NCI-H1417 treated with DMSO at 0.1 percent for 48 hours (cell line): ENCODE results near the gene HDDC2.
"Not testable (repeated sequence)": the region's sequence is repeated elsewhere in the genome, so short reads cannot be mapped to it uniquely, and the experiment has no call there.

Source experiments
- DNase-seq: peaks from one replicate; lab custom pipeline; 2025; lab: John Stamatoyannopoulos, UW

The HDDC2 gene

DNA sequence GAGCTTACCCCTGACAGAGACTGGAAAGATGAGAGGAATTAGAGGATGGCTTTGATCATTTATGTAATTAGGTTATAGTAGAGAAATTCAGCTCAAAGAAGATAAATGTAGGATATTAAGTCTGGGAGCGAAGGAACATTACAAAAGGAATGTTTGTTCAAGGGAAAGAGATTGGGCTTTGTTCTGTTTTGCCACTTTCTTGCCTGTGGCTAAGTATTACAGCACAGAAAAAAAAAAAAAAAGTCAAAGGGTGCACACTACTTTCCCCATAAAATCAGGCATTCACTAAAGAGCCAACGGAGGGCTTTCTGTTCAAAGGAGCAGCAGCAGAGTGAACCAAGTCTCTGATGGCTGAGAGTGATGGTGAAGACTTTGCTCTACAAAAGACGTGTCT lies 5.0 kb upstream of the HDDC2 start:
- DNase-seq, result no peak

DNA sequence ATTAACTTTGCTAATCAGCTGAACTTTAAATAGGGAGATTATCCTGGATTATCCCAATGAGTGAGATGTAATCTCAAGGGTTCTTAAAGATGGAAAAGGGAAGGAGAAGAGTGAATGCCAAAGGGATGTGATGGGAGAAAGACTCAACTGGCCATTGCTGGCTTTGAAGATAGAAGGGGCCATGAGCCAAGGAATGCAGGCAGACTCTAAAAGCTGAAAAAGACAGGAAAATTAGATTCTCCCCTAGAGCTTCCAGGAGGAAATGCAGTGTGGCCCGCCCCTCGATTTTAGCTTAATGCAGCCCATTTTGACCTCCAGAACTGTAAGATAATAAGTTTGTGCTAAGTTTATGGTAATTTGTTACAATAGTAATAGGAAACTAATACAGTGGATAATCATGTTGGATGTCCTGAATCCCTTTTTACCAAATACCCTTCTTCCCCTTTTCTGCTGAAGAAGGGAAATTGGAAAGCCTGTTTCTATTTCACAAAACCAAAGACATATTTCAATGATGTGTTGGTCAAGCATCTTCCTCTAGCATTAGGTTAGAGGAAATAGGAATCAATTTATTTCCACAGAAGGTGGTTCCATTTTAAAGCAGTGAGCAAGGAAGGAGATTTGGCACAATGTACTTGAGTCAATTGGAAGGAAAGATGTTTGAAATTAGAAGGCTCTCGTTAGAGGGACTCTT lies 3.3 kb upstream of the HDDC2 start:
- no peak for DNase-seq

DNA sequence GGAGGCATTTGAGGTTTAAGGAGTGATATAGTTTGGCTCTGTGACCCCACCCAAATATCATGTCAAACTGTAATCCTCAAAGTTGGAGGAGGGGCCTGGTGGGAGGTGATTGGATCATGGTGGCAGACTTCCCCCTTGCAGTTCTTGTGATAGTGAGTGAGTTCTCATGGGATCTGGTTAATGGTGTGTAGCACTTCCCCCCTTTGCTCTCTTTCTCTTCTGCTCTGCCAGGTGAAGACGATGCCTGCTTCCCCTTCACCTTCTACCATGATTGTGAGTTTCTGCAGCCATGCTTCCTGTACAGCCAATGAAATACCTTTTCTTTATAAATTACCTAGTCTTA lies 1.7 kb upstream of the HDDC2 start:
- no peak for DNase-seq

DNA sequence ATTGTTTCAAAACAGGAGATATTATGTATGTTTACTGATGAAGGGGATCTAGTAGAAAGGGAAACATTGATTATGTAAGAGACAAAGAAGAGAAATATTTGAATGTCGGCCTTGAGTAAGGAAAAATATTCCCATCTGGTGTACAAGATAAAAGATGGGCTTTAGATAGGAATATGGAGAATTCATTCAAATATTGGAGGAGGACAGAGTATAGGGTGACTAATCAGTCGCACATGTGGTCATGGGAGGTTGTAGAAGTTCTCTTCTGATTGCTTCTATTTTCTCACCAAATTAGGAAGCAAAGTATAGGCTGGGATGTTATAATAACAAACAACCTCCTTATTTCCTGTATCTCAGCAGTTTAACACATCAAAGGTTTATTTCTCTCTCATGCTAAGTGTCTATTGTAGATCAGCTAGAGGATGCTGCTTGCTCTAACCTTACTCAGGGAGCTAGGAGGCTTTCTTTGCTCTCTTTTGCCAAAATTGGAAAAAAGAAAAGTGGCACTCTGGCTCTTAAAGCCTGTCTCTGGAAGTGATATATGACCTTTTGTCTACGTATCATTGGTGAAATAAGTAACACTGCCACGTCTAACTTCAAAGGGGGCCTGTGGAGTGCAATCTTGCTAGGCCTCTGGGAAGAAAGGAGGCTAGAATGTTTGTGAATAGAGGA lies 1.2 kb upstream of the HDDC2 start:
- DNase-seq, result no peak

DNA sequence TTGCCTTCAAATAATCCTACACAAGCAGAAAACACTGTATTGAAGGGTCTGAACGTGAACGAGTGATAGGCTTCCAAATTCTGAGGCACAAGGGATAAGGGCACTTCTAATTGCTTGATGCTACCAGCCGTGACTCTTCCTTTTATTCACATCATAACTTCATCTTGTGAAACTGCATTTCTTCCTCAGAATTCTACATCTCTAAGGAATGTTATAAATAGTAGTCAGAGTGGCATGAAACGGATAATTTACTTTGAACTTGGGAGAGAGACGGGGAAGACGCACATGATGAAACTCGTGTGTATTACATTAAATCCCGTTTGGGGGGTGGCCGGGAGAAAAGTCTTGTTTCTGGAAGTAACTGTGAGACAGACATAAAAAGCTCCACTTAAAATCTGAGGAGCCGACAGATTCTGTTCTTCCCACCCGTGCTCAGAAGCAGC lies 754 bp downstream of the HDDC2 start:
- DNase-seq, result no peak

DNA sequence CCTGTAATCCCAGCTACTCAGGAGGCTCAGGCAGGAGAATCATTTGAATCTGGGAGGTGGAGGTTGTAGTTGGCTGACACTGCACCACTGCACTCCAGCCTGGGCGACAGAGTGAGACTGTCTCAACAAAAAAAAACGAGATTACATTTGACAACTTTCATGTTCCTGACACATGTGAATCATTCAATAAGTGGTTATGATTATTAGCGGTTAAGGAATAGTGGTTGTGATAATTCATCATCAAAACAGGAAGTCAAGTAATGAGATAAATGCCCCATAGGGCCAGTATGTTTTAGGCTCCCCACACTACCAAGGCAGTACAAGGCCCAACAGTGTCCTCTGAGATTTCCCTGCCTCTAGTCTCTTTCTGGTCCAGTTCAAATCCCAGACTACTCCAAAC lies 2.5 kb downstream of the HDDC2 start:
- no peak for DNase-seq

DNA sequence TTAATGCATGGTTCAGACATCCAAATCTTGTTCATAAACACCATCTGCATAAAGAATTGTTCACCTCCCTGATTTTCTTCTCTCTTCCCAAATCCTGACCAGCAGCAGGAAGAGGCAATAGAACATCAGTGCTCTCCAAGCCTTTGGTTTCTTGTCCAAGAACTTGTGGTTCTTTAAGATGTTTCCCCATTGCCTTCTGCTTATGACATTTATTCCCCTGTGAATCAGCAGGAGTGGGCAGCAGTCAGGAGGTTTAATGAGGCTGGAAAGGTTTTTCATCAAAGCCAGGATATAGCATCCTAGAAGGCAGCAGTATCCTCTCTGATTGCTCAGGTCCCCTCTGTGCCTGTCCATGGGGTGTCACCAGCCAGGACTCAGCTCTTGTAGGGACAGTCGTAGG lies 5.3 kb downstream of the HDDC2 start:
- DNase-seq, result no peak

DNA sequence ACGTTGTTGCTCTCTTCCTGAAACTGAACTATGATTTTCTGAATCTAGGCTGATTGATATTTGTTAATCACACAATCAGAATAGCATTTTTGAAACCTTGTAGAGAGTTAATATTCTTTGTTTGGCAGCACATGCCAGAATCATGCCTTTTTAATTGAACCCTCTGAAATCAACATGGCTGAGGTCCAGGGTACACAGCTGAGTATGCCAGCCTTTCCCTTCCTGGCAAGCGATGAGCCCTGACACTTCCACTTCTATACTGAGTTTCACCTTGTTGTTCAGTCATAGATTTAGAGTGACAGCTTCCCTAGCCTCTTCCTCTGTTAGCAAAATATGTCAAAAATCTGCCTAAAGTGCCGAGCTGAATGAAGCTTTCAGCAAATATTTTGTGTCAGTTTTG lies 6.8 kb downstream of the HDDC2 start:
- DNase-seq, result no peak

DNA sequence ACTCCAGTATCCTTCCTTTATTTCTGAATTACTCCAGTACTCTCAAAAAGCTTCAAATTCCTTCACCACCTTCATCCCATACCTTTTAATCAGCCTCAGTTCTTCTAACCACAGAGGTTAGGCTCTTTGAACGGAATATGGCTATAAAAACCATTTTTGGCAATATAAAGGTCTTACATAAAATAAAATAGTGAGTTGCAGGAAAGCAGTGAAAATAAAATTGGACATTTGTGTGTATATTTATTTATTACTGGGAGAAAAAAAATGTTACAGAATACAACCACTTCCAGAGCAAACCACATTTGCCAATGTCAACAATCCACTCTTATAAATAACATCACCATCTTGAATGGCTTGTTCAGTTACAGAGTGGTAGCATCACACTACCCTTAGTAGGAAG lies 7.7 kb downstream of the HDDC2 start:
- DNase-seq, result no peak

DNA sequence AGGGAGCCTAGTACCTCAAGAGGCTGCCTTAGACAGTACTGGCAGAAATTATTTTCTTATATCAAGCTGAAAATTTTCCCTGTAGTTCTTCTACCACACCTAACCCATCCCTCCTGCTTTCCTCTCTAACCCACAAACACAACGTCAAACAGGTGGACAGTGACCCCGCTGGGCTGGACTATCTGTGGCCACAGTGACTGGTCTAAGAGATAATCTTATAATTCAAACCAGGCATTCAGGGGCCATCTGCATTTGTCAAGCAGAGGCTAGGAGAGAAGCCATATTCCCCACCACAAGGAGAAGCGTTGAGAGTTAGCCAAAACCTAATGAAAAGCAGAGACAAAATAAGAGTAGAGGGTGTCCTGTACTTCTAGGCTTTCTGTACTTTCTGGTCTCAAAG lies 8.2 kb downstream of the HDDC2 start:
- no peak for DNase-seq

DNA sequence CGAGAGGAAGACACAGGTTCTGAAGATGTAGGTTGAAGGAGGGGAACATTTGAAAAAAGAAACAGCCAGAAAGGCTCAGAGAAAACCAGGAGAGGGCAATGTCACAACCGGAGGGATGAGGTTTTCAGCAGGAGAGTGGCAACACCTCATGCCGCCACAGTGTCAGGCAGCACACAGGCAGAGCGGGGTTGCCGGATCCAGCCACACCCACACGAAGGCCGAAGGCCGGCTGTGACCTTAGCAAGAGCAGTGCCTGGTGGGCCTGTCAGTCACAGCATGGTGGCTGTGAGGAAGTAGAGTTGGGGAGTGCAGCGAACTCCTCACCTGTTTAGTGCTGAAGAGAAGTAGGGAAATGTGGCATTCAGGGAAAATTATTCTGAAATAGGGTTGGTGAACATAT lies 14.0 kb downstream of the HDDC2 start:
- DNase-seq, result no peak

DNA sequence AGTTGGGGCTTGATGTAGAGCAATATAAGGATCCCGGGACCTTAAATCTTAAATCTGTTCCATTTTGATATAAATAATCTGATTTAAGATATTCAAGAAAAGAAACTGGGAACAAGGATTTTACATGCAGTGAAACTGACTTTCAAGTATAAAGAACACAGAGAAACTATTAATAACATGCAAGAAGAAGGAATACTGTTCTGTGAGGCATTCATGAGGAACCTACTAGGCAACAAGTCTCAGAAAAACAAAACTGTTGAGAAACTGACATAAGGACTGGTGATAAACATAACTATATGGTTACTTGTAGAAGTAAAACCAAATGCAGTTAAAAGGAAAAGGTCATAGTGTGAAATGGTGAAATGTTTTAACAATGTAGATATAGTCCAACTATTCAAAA lies 15.8 kb downstream of the HDDC2 start:
- no peak for DNase-seq

DNA sequence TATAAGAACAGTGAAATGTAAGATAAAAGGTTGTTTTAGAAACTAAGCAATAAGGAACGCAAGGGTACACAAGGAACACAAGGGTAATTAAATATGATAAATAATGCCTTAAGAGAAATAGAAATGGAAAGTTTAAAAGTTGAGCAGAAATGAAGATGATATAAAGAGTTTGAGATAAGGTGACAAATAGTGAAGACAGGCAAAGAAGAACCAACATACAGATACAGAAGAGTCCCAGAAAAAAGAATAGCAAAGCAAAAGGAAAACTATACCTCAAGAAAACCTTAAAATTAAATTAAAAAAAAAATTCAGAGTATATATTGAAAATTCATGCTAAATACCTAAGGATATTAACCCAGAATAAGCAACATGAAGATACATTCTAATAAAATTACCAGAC lies 16.4 kb downstream of the HDDC2 start:
- no peak for DNase-seq

DNA sequence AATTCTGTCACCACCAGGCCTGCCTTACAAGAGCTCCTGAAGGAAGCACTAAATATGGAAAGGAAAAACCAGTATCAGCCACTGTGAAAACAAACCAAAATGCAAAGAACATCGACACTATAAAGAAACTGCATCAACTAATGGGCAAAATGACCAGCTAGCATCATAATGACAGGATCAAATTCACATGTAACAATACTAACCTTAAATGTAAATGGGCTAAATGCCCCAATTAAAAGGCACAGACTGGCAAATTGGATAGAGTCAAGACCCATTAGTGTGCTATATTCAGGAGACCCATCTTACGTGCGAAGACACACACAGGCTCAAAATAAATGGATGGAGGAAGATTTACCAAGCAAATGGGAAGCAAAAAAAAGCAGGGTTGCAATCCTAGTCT lies 19.3 kb downstream of the HDDC2 start:
- DNase-seq, result not testable (repeated sequence)

DNA sequence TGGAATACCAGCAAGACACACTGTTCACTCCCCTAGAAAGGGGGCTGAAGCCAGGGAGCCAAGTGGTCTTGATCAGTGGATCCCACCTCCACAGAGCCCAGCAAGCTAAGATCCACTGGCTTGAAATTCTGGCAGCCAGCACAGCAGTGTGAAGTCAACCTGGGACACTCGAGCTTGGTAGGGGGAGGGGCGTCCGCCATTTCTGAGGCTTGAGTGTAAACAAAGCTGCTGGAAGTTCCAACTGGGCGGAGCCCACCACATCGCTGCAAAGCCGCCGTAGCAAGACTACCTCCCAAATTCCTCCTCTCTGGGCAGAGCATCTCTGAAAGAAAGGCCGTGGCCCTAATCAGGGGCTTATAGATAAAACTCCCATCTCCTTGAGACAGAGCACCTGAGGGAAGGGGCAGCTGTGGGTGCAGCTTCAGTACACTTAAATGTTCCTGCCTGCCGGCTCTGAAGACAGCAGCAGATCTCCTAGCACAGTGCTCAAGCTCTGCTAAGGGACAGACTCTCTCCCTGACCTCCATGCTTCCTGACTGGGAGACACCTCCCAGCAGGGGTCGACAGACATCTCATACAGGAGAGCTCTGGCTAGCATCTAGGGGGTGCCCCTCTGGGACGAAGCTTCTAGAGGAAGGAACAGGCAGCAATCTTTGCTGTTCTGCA lies 21.3 kb downstream of the HDDC2 start:
- not testable (repeated sequence) for DNase-seq

DNA sequence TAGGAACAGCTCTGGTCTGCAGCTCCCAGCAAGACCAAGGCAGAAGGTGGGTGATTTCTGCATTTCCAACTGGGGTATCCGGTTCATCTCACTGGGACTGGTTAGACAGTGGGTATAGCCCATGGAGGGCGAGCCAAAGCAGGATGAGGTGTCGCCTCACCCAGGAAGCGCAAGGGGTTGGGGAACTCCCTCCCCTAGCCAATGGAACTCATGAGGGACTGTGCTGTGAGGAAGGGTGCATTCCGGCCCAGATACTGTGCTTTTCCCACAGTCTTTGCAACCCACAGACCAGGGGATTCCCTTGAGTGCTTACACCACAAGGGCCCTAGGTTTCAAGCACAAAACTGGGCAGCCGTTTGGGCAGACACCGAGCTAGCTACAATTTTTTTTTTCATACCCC lies 21.8 kb downstream of the HDDC2 start:
- no peak for DNase-seq

DNA sequence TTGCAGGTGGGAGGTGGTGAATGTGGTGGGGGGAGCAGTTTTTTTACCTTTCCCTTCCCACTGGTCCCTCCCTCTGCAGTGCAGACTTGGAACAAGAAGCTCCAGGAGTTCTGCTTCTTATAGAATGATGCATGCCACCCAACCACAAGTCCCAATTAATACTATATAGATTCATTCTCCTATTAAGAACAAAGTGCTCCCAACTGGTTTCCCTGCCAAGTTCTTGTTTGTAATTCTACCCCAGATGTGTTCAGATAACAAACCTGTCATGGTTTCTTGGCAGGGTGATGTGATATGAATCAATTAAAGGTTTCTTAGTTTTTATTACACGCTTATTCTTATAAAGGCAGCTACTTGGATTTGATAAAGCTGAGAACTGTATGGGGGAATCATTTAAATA lies 23.9 kb downstream of the HDDC2 start:
- DNase-seq, result no peak

DNA sequence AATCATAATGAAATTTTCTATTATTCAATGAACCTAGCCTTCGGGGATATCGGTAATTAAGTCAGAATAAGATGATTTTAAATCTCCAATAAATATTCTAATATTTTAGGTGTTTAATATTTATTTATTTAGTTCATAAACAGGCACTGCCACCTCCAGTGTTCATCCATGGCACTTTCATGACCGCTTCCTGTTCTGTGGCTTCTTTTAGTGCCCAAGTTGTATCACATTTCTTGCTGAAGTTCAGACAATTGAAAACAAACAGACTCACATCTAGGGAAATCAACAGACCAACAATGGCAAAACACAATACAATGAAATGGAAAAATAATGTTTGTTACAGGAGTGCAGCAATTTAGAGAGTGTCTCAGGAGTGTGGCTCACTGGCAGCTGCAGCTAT lies 26.0 kb downstream of the HDDC2 start:
- DNase-seq, result no peak

DNA sequence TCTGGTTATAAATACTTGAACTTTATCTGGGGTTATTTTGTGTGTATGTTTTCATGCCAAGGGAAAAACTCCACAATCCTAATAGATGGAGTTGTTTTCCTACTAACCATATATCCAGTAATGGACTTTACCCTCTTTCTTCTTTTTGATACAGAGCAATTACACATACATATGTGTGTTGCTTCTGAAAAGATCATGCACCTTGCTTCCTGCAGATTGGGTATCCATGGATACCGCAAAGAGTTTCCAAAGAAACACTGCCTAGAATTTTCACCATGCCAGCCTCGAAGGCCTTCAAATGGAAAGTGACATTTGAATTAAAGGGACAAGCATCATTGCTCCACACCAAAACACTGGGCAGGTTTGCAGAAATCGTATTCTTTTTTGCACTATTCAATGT lies 26.8 kb downstream of the HDDC2 start:
- DNase-seq, result no peak

DNA sequence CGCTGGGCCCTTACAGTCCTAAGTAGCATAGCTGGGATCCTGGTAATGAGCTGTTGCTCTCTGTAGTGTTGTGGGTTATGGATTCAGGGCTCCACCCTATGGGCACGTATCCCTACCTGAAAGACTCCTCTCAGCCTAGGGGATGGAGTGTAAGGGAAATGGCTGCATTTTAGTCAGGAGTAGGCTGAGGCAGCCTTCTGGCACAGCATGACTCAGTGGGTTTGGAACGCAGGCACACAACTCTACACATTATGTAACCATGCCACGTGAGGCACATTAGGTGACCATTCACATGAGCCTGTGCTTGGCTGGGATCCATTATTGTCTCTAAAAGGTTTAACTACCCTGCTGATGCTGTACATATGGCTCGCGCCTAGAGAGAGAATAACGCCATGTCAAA lies 27.8 kb downstream of the HDDC2 start:
- DNase-seq, result no peak

DNA sequence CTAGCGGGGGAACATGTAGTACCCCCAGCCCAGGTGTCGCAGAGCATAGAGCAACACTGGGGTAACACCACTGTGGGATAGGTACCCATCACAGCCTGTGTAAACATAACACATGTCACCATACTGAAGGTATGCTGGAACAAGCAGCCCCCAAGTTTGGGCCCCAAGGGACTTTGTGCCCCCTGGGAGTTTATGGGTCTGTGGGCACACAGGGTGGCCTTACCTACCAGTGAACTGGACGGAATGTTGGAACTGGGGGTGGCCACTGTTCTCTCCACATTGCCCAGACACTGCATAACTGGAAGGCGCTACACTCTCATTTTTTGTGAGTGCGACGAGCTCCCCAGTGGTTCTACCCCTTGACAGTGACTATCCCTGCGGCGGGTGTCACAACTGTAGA lies 28.5 kb downstream of the HDDC2 start:
- DNase-seq, result no peak

DNA sequence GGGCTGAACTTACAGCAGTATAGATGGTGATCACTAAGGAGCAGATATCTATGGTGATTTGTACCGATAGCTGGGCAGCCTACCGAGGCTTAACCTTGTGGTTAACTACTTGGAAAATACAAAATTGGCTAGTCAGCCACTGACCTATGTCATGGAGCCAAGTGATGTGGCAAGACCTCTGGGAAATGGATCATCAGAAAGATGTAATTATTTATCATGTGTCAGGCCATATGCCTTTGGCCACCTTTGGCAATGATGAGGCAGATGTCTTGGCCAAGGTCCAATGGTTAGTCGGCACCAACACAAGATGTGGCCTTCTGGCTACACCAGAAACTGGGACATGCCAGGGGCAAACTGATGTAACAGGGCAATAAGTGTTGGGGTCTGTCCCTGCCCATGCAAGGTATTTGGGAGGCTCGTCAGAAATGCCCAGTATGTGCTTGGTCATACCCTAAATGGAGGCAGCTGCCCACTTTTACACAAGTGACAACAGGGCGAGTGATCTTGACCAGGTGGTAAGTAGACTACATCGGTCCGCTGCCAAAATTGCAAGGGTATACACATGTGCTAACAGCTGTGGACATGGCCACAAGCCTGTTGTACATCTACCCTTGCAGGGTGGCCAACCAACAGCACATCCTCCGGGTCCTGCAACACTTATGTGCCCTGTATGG lies 30.1 kb downstream of the HDDC2 start:
- DNase-seq, result no peak

DNA sequence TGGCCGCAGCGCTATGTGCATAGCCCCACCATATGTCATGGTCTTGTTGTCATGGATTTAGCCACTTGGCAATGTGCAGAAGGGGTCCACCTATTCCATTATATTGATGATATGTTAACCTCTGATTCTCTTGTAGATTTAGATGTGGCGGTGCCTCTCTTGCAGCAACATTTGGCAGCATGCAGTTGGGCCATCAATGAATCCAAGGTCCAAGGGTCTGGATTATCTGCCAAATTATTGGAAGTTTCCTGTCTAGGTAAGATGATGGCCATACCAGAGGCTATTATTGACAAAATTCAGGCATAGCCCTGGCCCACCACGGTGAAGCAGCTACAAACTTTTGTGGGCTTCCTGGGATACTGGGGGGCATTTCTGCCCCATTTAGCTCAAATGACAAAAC lies 31.4 kb downstream of the HDDC2 start:
- DNase-seq, result no peak
